Body of pancreas (tissue), 4 donors: ENCODE measurements around the gene SPR.

Experiments used
- CTCF ChIP-seq, 7 experiments: fragments of 450-650 bp in 4 of 7; fragments of 200-600 bp in 3 of 7; sonication (generic) in 3 of 7; IDR thresholded peaks; one replicate each; pipeline ENCODE4 v1.5.1; 2016 to 2019; ENCODE audit warnings: antibody characterized with exemption in 7 of 7
- POLR2A ChIP-seq, 3 donors: fragments of 450-650 bp; IDR thresholded peaks; one replicate each; pipeline ENCODE4 v1.6.1; 2016; ENCODE audit warnings: antibody characterized with exemption in 3 of 3, mild to moderate bottlenecking in 2 of 3

GRCh38 chr2:72871880-72872279 is 15.3 kb upstream of the SPR start:
- no peak for TF ChIP-seq CTCF (IDR thresholded peaks at IDR 0.05)
- TF ChIP-seq POLR2A (IDR thresholded peaks at IDR 0.05): no peak
